Effector memory CD8-positive, alpha-beta T cell (primary cell): ENCODE results near the gene AUTS2.
"Not testable (repeated sequence)": the region's sequence is repeated elsewhere in the genome, so short reads cannot be mapped to it uniquely, and the experiment has no call there.

Source experiments
- ATAC-seq: fragments of 150-1000 bp; cut with Tn5 transposase; replicated peaks from 2 replicates; pipeline ENCODE4 v1.10.0; 2021; ENCODE audit warnings: mild to moderate bottlenecking, moderate library complexity
- DNase-seq, 3 experiments: peaks; one replicate each; pipeline ENCODE4 v3.0.0; 2021
- H3K27ac Mint-ChIP-seq, 2 donors: one replicate each; pipeline ENCODE4 v1.8.0; 2022; ENCODE audit warnings: mild to moderate bottlenecking in 2 of 2, mixed read lengths in 2 of 2, moderate library complexity in 2 of 2
- H3K27me3 Mint-ChIP-seq, 2 donors: one replicate each; pipeline ENCODE4 v1.8.0; 2022; ENCODE audit warnings: mixed read lengths in 2 of 2
- H3K36me3 Mint-ChIP-seq: one replicate; pipeline ENCODE4 v1.8.0; 2022; ENCODE audit warnings: mild to moderate bottlenecking, moderate library complexity, mixed read lengths; ENCODE audit not compliant: insufficient read depth
- H3K4me1 Mint-ChIP-seq, 2 donors: one replicate each; pipeline ENCODE4 v1.8.0; 2022; ENCODE audit warnings: low read depth in 2 of 2, mixed read lengths in 2 of 2
- H3K4me3 Mint-ChIP-seq, 2 donors: one replicate each; pipeline ENCODE4 v1.8.0; 2022; ENCODE audit warnings: mild to moderate bottlenecking in 2 of 2, mixed read lengths in 2 of 2, moderate library complexity in 2 of 2
- H3K9me3 Mint-ChIP-seq, 2 donors: one replicate each; pipeline ENCODE4 v1.8.0; 2022; ENCODE audit warnings: mixed read lengths in 2 of 2

The AUTS2 gene

GRCh38 chr7:70807650-70808049, 1209.4 kb downstream of the AUTS2 start:
- Mint-ChIP-seq H3K27ac (no peak overlapping the region), H3K4me3 (no peak overlapping the region), H3K27me3 (peaks cover 35 to 37% of the 10 kb centered on the region in 2 donors), H3K4me1 (no peaks in the 10 kb centered on the region), H3K9me3 (peaks cover 2 to 8% of the 10 kb centered on the region in 2 donors), H3K36me3 (peaks cover 3% of the 10 kb centered on the region)
- ATAC-seq = no peak
- DNase-seq = no peak

- no peak overlapping the region for H3K27ac Mint-ChIP-seq
- DNase-seq (no peak), ATAC-seq (no peak)
- H3K27me3 Mint-ChIP-seq = peaks cover 31 to 35% of the 10 kb centered on the region in 2 donors
- H3K36me3 Mint-ChIP-seq = peaks cover 3% of the 10 kb centered on the region
- H3K4me1 Mint-ChIP-seq = no peaks in the 10 kb centered on the region
- H3K4me3 Mint-ChIP-seq = no peak overlapping the region
- H3K9me3 Mint-ChIP-seq = no peaks in the 10 kb centered on the region
Observed at GRCh38 chr7:70808876-70809275, 1210.6 kb downstream of the AUTS2 start.

GRCh38 chr7:70810558-70811139, 1212.4 kb downstream of the AUTS2 start:
- no peaks in the 10 kb centered on the region for H3K9me3 Mint-ChIP-seq
- H3K4me3 Mint-ChIP-seq = no peak overlapping the region
- peaks cover 3% of the 10 kb centered on the region for H3K36me3 Mint-ChIP-seq
- no peaks in the 10 kb centered on the region for H3K4me1 Mint-ChIP-seq
- no peak overlapping the region for H3K27ac Mint-ChIP-seq
- H3K27me3 Mint-ChIP-seq = peaks cover 47 to 49% of the 10 kb centered on the region in 2 donors
- DNase-seq = no peak
- ATAC-seq = no peak

- Mint-ChIP-seq H3K36me3 (no peaks in the 10 kb centered on the region), H3K27me3 (peaks cover 44 to 49% of the 10 kb centered on the region in 2 donors), H3K4me1 (no peaks in the 10 kb centered on the region), H3K9me3 (no peaks in the 10 kb centered on the region), H3K27ac (no peak overlapping the region), H3K4me3 (no peak overlapping the region)
- ATAC-seq = no peak
- no peak for DNase-seq
Observed at GRCh38 chr7:70812511-70812910, 1214.2 kb downstream of the AUTS2 start.

- H3K36me3 Mint-ChIP-seq, H3K9me3 Mint-ChIP-seq: not testable (repeated sequence)
Observed at GRCh38 chr7:70822490-70822889, 1224.2 kb downstream of the AUTS2 start.

GRCh38 chr7:70829221-70830059, 1231.2 kb downstream of the AUTS2 start:
- Mint-ChIP-seq H3K9me3 (no peaks in the 10 kb centered on the region), H3K27me3 (peaks cover 4 to 9% of the 10 kb centered on the region in 2 donors), H3K4me1 (peaks cover 9 to 11% of the 10 kb centered on the region in 2 donors), H3K27ac (no peak overlapping the region), H3K4me3 (peak overlapping the region; percentile 51 to 57), H3K36me3 (peaks cover 2% of the 10 kb centered on the region)
- ATAC-seq (peak; percentile 96), DNase-seq (peak; percentile 59 to 65 (median 63))

More at GRCh38 chr7:70822490-70822889, 1224.2 kb downstream of the AUTS2 start:
- peaks cover 18 to 27% of the 10 kb centered on the region in 2 donors for H3K27me3 Mint-ChIP-seq
- DNase-seq, H3K27ac Mint-ChIP-seq, H3K4me3 Mint-ChIP-seq, H3K4me1 Mint-ChIP-seq, ATAC-seq: not testable (repeated sequence)

- Mint-ChIP-seq H3K27me3 (peaks cover 4 to 13% of the 10 kb centered on the region in 2 donors), H3K27ac (no peak overlapping the region), H3K36me3 (peaks cover 2% of the 10 kb centered on the region), H3K4me3 (peak overlapping the region in 1 of 2 donors; percentile 57), H3K4me1 (peaks cover 9 to 11% of the 10 kb centered on the region in 2 donors), H3K9me3 (no peaks in the 10 kb centered on the region)
- ATAC-seq (no peak), DNase-seq (no peak)
Observed at GRCh38 chr7:70830060-70830395, 1231.8 kb downstream of the AUTS2 start.

GRCh38 chr7:70830426-70830825, 1232.2 kb downstream of the AUTS2 start:
- H3K36me3 Mint-ChIP-seq = peaks cover 2% of the 10 kb centered on the region
- H3K4me3 Mint-ChIP-seq = peak overlapping the region in 1 of 2 donors; percentile 57
- H3K9me3 Mint-ChIP-seq = no peaks in the 10 kb centered on the region
- ATAC-seq (no peak), DNase-seq (no peak)
- peaks cover 7 to 17% of the 10 kb centered on the region in 2 donors for H3K27me3 Mint-ChIP-seq
- H3K27ac Mint-ChIP-seq = no peak overlapping the region
- H3K4me1 Mint-ChIP-seq = peaks cover 9 to 11% of the 10 kb centered on the region in 2 donors

- no peak overlapping the region for H3K27ac Mint-ChIP-seq
- no peaks in the 10 kb centered on the region for H3K36me3 Mint-ChIP-seq
- peaks cover 15 to 43% of the 10 kb centered on the region in 2 donors for H3K27me3 Mint-ChIP-seq
- no peak overlapping the region for H3K4me3 Mint-ChIP-seq
- DNase-seq (no peak), ATAC-seq (no peak)
- no peaks in the 10 kb centered on the region for H3K9me3 Mint-ChIP-seq
- H3K4me1 Mint-ChIP-seq = peaks cover 9 to 11% of the 10 kb centered on the region in 2 donors
Observed at GRCh38 chr7:70833726-70834125, 1235.5 kb downstream of the AUTS2 start.

GRCh38 chr7:70834424-70834823, 1236.1 kb downstream of the AUTS2 start:
- no peak overlapping the region for H3K27ac Mint-ChIP-seq
- ATAC-seq = no peak
- no peaks in the 10 kb centered on the region for H3K9me3 Mint-ChIP-seq
- peaks cover 3 to 6% of the 10 kb centered on the region in 2 donors for H3K4me1 Mint-ChIP-seq
- DNase-seq = no peak
- peaks cover 19 to 43% of the 10 kb centered on the region in 2 donors for H3K27me3 Mint-ChIP-seq
- no peak overlapping the region for H3K4me3 Mint-ChIP-seq
- H3K36me3 Mint-ChIP-seq = no peaks in the 10 kb centered on the region

- Mint-ChIP-seq H3K27ac (no peak overlapping the region), H3K4me3 (no peak overlapping the region), H3K36me3 (no peaks in the 10 kb centered on the region), H3K27me3 (peaks cover 22 to 34% of the 10 kb centered on the region in 2 donors), H3K9me3 (no peaks in the 10 kb centered on the region), H3K4me1 (no peaks in the 10 kb centered on the region)
- DNase-seq (no peak), ATAC-seq (no peak)
Observed at GRCh38 chr7:70835658-70836057, 1237.4 kb downstream of the AUTS2 start.

- no peaks in the 10 kb centered on the region for H3K4me1 Mint-ChIP-seq
- H3K27me3 Mint-ChIP-seq = peaks cover 22 to 34% of the 10 kb centered on the region in 2 donors
- no peak overlapping the region for H3K27ac Mint-ChIP-seq
- no peaks in the 10 kb centered on the region for H3K36me3 Mint-ChIP-seq
- no peaks in the 10 kb centered on the region for H3K9me3 Mint-ChIP-seq
- H3K4me3 Mint-ChIP-seq = no peak overlapping the region
- ATAC-seq (no peak), DNase-seq (no peak)
Observed at GRCh38 chr7:70836279-70836678, 1238.0 kb downstream of the AUTS2 start.

- Mint-ChIP-seq H3K4me3 (no peak overlapping the region), H3K27ac (no peak overlapping the region), H3K4me1 (no peaks in the 10 kb centered on the region), H3K9me3 (no peaks in the 10 kb centered on the region), H3K27me3 (peaks cover 22 to 34% of the 10 kb centered on the region in 2 donors), H3K36me3 (no peaks in the 10 kb centered on the region)
- no peak for DNase-seq
- no peak for ATAC-seq
Observed at GRCh38 chr7:70836946-70837345, 1238.7 kb downstream of the AUTS2 start.

- Mint-ChIP-seq H3K36me3 (no peaks in the 10 kb centered on the region), H3K4me3 (no peak overlapping the region), H3K9me3 (no peaks in the 10 kb centered on the region), H3K27ac (no peak overlapping the region), H3K4me1 (no peaks in the 10 kb centered on the region), H3K27me3 (peaks cover 22 to 34% of the 10 kb centered on the region in 2 donors)
- DNase-seq (no peak), ATAC-seq (no peak)
Observed at GRCh38 chr7:70837589-70837988, 1239.3 kb downstream of the AUTS2 start.
